GM19023 (cell line): ENCODE results near the gene ARHGAP42.

Experiments used
- ATAC-seq: cut with Tn5 transposase; IDR thresholded peaks from one replicate; pipeline ENCODE4 v1.9.1; 2021; ENCODE audit warnings: mild to moderate bottlenecking, moderate library complexity; ENCODE audit not compliant: unreplicated experiment

Gene ARHGAP42

DNA sequence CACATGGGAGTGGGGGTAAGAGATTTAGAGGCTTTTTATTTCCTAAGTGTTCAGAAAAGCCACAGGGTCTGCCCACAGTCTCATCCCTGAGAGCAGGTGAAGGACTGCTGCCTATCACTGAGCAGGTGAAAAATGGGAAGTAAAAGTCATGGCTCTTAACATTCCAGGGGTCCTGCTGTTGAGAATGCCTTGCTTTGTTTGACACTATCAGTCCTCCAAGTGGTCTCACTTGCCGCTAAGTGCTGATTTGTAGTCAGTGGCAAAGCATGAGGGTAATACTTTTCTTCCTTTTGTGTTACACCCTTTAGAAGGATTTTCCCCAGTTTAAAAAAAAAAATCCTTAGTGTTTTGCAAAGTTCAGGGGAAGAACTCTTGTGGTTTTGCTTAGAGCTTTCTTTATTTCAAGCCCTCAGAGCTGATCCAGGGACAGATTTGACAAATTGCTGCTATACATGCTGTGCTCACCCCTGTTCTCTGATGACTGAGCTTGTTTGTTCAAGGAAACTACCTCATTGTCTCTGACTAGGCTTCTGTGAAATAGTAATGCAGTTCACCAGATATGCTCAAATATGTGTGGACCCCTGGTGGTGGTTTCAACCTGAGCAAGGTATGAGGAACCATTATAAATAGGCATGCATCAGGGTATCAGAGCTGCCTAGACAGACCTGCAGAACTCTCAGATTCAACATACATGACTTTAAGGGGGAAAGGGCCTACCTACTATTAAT is 141.0 kb downstream of the ARHGAP42 start:
- ATAC-seq = peak; percentile 84

GRCh38 chr11:100830274-100830673 is 143.2 kb downstream of the ARHGAP42 start:
- no peak for ATAC-seq

- ATAC-seq = no peak
Observed at GRCh38 chr11:100830978-100831732, 144.1 kb downstream of the ARHGAP42 start.

DNA sequence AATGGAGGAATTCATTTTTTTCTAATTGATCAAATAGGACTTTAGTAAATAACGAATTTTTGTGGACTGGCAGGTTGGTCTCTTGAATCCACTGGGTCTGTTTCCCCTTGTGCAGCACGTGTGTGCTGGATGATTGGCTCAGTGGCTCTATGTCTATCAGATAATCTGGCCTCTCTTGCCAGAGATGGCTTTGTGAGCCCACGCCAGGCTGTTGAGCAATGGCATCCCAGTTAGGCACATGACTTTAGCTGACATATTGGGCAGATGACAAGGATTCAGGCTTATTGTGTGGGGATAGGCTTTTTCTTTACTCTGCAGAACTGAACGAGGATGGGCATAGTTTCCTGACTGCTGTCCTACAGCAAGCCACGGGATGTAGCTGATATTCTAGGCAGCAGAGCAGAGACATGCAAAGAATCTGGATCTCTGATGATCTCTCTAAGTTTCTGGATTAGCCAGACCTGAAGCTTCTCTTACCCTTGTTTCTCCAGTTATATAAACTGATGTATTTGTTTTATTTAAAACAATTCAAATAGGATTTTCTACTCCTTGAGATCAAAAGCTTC is 144.9 kb downstream of the ARHGAP42 start:
- ATAC-seq = no peak

- no peak for ATAC-seq
Observed at GRCh38 chr11:100832829-100833228, 145.7 kb downstream of the ARHGAP42 start.

GRCh38 chr11:100833276-100833675 is 146.2 kb downstream of the ARHGAP42 start:
- no peak for ATAC-seq

- no peak for ATAC-seq
Observed at GRCh38 chr11:100835854-100836253, 148.8 kb downstream of the ARHGAP42 start.

DNA sequence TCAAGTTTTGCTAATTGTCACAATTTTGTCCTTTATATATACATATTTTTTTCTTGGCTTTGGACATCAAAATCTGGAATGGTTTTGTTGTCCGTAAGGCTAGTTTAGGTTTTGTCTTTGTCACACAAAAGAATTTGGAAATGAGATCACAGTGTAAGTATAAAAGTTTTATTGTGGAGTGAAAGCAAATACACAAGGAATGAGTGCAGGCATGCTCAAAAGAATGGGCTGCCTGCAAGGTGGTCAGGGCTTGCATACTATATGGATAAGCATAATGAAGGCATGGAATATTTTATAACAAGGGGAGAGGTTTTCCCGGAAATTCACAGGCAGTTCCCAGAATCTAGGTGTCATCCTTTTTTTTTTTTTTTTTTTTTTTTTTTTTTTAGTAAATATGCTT is 150.2 kb downstream of the ARHGAP42 start:
- no peak for ATAC-seq

GRCh38 chr11:100841711-100842407 is 154.8 kb downstream of the ARHGAP42 start:
- no peak for ATAC-seq

DNA sequence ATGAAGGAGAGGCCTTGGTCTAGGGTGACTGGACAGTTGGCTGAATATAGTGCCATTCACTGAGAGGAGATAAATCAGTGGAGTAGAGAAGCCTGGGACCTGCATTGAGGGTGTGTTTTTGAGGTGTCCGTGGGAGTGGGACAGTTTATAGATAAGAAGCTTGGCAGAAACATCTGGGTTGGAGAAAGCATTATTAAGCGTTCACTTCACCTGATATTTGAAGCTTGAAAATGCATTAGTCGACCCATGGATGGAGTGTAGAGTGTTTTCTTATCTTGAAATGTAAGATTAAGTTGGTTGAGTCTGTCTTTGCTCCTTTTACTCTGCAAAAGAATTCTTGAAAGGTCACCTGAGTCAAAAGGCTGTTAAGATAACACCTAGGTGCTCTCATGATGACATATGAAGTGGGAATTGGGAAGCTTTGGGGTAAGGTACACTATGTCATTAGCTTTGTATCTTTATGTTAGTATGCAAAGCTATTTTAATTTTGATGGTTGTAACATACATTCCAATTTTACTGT is 160.7 kb downstream of the ARHGAP42 start:
- no peak for ATAC-seq

- ATAC-seq = no peak
Observed at GRCh38 chr11:100849009-100849900, 162.2 kb downstream of the ARHGAP42 start.

DNA sequence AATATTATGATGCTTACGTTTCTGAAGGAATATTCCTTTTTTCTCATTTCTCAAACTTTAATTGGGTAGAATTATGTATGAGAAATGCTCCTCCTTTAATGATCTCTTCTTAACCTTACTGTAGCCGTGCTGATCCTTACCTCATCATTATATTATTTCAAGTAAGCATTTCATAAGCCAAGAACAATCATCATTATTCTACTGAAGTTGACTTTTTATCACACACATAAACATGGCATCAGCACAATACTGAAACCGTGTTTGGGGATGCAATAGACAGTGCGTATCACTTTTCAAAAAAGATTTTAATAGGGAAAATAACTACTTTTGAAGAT is 162.8 kb downstream of the ARHGAP42 start:
- no peak for ATAC-seq

DNA sequence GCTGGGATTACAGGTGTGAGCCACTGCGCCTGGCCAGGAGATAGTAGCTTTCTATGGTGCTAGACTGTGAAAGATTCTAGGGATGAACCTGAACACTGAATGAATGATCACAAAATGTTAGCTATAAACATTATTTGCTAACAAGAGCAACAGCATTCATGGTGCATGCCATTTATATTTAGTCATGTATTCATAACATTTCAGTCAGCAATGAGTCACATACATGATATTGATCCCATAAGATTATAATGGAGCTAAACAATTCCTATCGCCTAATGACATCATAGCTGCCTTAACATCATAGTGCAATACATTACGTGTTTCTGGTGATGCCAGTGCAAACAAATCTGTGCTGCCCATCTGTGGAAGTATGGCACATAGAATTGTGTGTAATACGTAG is 164.1 kb downstream of the ARHGAP42 start:
- no peak for ATAC-seq

DNA sequence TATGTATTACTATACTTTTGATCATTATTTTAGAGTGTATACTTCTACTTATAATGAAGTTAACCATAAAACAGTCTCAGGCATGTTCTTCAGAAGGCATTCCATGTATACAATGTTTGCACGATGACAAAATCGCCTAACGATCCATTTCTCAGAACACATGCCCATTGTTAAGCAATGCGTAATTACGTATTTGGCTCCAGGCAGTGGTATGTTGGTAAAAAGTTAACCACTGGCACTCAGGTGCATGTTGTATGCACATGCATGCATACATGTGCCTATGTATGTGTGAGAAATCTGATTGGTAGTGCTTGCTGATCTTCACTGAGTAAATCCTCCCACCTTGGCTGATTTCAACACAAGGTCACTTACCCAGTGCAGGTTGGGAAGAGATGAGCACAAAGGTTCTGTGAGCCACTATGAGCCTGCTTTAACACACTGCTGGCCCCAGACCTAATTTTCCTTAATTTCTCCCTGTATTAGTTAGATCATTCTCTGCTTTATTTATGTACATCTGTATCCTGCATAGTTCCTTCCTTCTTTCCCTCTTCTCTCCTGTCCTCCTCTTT is 164.6 kb downstream of the ARHGAP42 start:
- ATAC-seq = no peak

DNA sequence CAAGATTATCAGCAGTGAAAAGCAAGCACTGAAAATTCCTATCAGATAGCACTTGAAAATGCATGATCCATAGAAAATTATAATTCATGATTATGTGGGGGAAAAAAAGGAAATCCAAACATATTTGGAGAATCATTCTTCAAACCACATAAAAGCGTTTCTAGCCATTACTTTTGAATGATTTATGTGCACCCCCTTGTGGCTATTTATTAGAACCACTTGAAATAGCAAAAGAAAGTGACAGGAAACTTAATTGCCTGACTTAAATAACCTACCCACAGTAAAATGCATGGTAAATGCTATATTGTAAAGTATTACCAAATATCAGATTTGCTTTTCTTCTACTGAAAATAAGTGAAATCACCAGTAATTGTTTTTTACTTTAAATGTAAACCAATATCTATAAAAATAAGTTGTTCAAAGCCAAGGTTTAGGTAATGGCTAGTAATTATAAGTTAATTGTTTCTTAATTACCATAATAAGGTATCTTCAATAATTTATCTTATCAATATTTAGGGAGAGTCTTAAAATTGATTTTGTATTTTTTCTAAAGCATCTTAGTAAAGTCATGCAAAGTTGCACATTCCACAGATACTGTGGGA is 168.5 kb downstream of the ARHGAP42 start:
- ATAC-seq = no peak

- no peak for ATAC-seq
Observed at GRCh38 chr11:100857236-100858005, 170.3 kb downstream of the ARHGAP42 start.

- no peak for ATAC-seq
Observed at GRCh38 chr11:100860318-100861155, 173.4 kb downstream of the ARHGAP42 start.

DNA sequence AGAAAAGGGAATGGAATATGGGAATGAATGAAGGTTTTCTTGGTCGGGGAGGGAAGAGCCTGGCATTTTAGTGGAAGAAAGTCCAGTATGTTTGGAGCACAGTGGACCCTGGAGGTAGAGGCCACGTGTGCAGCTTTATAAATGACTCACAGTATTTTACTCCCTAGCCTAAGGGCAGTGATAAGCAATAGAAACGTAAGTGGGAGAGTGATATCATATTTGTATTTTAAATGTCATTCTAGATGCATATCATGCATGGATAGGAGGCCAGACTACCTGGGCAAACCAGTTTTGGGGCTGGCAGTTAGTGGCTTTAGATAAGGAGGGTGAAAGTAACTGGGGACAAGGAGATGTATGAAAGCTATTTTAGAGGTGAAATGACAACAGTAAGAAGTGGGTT is 174.1 kb downstream of the ARHGAP42 start:
- no peak for ATAC-seq
